GM04503 (cell line): Measurements from ENCODE around the gene SPIRE1.
"Not testable (repeated sequence)": the region's sequence is repeated elsewhere in the genome, so short reads cannot be mapped to it uniquely, and the experiment has no call there.

Experiments used
- DNase-seq: peaks from one replicate; pipeline ENCODE4 v3.0.0-alpha.2; 2012; ENCODE audit warnings: low read depth

The SPIRE1 gene

DNA sequence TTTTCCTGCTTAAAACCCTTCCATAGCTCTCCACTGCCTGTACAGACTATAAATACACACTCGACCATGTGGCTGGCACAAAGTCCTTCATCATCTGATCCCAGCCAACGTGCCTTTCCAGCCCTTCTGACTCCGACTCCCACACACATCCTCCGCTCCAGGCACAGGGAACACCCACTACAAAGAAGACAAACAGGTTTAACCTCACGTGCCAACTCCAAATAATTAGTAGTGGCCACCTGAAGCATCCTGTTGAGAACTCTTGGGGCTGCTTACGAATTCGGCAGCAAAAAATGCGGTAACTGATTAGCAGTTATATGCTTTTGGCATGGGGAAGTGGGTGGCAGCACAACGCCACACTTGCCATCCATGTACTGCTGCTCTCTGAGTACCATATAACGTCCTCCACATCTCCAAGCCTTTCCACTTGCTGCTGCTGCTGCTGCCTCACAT, 12.1 kb downstream of the SPIRE1 start:
- no peak for DNase-seq

DNA sequence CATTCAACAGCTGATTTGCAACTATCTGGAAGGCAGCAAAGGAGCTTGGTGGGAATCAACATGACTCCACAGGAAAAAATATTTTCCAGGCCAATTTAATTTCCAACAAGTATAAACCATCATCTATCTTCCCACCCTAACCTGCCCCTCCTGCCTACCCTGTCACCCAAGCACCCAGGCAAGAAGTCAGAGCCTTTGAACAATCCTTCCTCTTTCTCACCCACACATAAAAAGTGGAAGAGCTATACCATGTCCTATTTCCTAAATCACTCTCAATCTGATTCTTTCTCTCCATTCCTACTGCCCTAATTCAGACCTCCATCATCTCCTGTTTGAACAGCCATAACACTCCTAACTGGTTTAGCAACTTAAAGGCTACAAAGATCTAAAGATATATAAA, 12.7 kb downstream of the SPIRE1 start:
- DNase-seq, result no peak

- not testable (repeated sequence) for DNase-seq
Observed at GRCh38 chr18:12643756-12644155, 14.2 kb downstream of the SPIRE1 start.

DNA sequence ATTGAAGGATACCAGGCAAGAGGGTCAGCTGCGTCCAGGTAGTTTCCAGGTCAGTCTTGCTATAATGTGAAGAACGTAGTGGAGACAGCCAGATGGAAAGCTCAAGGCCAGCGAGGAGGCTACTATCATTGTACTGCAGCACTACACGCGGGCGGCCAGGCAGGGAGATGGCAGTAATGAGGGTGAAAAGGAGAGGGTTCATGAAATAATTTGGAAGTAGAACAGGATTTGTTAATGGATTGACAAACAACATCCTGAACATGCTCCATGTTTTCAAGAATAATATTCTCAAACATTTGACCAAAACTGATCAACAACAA, 17.1 kb downstream of the SPIRE1 start:
- DNase-seq, result no peak

GRCh38 chr18:12639990-12640880, 17.7 kb downstream of the SPIRE1 start:
- no peak for DNase-seq

GRCh38 chr18:12638644-12639124, 19.2 kb downstream of the SPIRE1 start:
- DNase-seq, result no peak

DNA sequence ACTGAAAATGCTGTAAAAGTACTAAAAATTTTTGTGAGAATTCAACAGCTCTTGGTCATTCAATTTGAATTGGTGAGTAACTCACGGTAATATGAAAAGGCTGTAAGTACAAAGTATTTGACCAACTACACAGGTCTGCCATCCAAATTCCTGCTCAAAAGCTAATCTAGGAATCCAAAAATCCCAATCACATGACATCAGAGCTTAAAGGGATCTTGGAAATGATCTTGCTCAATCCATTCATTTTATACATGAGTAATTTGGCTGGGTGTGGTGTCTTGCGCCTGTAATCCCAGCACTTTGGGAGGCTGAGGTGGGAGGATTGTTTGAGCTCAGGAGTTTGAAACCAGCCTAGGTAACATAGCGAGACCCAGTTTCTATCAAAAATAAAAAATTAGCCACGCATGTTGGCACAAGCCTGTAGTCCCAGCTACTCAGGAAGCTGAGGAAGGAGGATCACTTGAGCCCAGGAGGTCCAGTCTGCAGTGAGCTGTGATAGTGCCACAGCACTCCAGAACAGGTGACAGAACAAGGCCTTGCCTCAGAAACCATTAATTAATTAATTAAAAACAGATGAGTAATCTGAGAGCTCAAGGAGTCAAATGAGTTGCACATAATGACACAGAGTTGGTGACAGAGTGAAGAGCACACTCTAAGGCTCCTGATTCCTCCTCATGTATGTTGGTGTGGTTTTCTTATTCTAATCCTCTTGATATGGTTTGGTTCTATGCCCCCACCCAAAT, 19.8 kb downstream of the SPIRE1 start:
- DNase-seq, result no peak

DNA sequence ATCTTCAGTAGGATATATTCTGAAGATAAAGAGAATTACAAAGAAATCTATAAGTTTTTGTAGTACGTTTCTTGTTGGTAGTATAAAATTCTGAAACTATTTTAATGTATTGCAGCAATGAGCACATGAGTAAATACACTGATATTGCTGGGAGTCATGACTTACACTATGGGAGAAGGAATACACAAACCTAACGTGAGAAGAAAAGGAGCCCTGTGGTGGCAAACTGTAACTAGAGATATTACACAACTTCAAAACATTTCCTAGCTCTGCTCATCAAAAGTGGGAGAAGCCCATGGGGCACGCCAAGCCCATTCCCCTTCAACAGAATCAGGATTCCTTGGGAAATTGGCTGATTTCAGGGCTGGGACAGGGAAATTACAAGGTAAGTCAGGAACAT, 20.5 kb downstream of the SPIRE1 start:
- no peak for DNase-seq

GRCh38 chr18:12631831-12632477, 26.0 kb downstream of the SPIRE1 start:
- DNase-seq, result no peak

- DNase-seq, result no peak
Observed at GRCh38 chr18:12630136-12630535, 27.8 kb downstream of the SPIRE1 start.

- DNase-seq, result no peak
Observed at GRCh38 chr18:12628706-12629702, 28.9 kb downstream of the SPIRE1 start.

- DNase-seq, result not testable (repeated sequence)
Observed at GRCh38 chr18:12627199-12627598, 30.7 kb downstream of the SPIRE1 start.

GRCh38 chr18:12625241-12625640, 32.7 kb downstream of the SPIRE1 start:
- DNase-seq, result no peak

DNA sequence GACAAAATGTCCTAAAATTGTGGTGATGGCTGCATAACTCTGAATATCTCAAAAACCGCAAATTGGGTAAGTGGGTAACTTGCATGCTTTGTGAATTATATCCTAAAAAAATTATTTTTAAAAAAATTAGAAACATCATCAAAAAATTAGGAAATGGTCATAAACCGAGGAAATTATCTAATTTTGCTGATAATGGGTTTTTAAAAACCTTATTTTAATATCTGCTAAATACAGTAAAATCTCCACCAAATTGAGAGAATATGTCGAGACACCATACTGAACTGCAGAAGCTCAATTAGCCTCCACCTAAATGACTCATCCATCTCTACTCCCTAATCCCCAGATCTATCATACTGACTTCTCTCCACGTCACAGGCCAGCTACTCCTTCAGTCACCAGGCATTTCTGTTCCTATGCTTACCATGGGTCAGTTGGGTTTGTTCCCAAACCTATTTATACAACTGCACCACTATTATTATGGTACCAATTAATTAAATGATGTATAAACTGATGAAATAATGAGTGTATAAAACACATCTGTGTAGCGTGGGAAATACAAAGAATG, 36.1 kb downstream of the SPIRE1 start:
- peak; percentile 76 for DNase-seq

DNA sequence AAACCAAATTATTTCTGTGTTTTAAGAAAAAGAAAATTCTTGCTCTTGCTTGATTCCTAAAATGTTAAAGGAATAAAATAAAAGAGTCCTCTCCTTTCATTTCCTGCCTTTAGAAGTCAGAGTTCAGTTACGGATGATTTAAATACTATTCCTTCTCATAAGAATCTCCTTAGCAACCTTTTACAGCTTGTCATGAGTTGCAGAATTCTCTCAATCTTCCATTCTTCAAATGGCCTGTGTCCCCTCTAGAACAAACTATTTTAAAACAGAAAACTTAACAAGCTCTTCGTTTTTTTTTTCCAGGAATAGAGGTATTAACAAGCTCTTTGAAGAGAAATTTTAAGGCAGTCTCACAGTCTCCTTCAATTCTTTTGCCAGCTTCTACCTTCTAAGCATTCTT, 42.2 kb downstream of the SPIRE1 start:
- no peak for DNase-seq

DNA sequence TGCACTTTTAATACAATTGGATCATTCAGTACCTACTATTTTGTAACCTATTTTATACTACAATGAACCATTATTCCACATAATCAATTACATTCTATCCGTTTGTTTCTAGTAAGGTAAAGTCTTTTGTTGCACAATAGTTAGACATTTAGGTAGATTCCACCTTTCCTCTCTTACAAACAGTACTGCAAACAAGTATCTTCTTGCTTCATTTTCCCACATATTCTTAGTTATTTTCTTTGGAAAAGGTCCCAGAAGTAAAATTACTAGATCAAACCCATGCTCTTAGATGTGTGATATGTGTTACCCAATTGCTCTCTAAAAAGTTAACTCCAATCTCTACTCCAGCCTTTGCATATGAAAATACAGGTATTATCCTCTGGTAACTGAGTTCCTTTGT, 49.6 kb downstream of the SPIRE1 start:
- DNase-seq, result no peak

GRCh38 chr18:12606592-12607315, 51.2 kb downstream of the SPIRE1 start:
- DNase-seq, result no peak

DNA sequence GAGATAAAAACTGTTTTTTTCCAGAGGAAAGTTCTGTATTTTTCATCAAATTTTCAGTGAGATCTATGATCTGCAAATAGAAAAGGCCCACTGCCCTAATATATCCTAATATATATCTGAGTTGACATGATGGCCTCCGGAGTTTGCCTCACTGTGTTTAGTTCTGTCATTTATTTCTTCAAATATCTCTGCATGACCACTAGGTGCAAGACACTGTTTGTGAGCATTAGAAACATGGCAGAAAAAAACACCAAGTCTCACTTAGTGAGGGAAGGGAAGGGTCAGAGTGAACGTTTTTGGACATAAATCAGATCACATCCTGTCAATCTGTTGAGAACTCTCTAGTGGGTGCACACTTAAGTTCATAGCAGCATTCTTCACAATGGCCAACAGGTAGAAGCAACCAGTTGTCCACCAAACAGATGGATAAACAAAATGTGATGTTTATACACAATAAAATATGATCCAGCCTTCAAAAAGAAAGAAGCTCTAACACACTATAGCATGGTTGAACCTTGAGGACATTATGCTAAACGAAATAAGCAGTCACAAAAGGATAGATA, 53.4 kb downstream of the SPIRE1 start:
- no peak for DNase-seq

DNA sequence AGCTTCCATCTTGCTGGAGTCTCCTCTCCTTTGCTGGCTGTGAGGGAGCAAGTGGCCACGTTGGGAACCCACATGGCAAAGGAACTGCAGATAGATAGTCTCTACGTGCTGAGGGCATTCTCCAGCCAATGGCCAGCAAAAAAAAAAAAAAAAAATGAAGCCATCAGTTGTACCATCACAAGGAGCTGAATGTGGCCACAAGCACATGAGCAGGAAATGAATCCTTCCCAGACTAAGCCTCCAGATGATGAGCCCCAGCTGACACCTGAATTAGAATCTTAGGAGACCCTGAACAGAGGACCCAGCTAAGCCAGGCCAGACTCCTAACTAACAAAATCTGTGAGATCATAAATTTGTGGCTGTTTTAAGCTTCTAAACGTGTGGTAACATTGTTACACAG, 57.9 kb downstream of the SPIRE1 start:
- DNase-seq, result no peak

- DNase-seq, result no peak
Observed at GRCh38 chr18:12599543-12599942, 58.4 kb downstream of the SPIRE1 start.
